ENCODE results near the gene ZNF613.
"Not testable (repeated sequence)": the region's sequence is repeated elsewhere in the genome, so short reads cannot be mapped to it uniquely, and the experiment has no call there.

Gene ZNF613

GRCh38 chr19:51944798-51945552 lies 17.7 kb downstream of the ZNF613 start:
- DNase-seq (ENCODE audit: low spot score), result no peak

DNA sequence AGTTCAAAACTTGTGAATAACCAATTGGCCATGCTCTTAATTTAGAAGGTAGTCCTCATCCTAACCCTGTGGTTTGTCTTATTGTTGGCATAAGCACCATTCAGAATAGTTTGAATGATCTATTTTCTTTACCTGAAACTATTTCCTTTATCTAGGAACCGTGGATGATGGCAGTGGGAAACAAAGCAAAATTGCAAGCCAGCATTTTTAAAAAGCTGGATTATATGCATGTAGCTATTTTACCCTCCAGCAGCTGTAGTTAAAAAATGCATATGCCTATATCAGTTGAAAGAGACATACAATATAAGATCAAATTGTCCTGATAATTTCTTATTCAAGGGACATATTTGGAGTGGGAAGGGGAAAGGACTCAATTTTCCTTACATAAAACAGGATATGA lies 19.3 kb downstream of the ZNF613 start:
- DNase-seq (ENCODE audit: low spot score), result no peak

DNA sequence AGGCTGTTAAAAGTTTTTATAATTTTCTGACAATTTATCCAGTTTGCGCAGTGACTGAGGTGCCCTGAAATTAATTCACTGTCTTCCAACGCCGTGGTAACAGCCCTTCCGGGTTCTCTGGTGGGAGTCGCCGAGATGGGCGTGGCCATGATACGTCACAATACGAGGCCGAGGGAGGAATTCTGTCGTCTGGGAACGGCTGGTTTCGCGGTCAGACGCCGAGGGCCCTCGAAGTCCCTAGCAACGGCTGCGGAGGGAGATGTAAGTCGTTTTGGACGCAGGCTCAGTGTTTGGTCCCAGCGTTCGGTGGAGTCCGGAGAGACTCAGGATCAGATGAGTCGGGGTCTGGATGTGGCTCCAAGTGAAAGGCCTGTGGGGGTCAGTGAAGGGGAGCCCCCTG lies 21.7 kb downstream of the ZNF613 start:
- DNase-seq (ENCODE audit: low spot score), result no peak

DNA sequence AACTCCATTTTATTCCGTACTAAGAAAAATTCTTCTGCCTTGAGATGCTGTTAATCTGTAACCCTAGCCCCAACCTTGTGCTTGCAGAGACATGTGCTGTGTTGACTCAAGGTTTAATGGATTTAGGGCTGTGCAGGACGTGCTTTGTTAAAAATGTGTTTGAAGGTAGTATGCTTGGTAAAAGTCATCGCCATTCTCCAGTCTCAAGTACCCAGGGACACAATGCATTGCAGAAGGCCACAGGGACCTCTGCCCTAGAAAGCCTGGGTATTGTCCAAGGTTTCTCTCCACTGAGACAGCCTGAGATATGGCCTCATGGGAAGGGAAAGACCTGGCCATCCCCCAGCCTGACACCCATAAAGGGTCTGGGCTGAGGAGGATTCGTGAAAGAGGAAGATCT lies 30.6 kb downstream of the ZNF613 start:
- not testable (repeated sequence) for DNase-seq (ENCODE audit: low spot score)

- no peak for DNase-seq (ENCODE audit: low spot score)
Observed at GRCh38 chr19:51959791-51960190, 32.5 kb downstream of the ZNF613 start.

DNA sequence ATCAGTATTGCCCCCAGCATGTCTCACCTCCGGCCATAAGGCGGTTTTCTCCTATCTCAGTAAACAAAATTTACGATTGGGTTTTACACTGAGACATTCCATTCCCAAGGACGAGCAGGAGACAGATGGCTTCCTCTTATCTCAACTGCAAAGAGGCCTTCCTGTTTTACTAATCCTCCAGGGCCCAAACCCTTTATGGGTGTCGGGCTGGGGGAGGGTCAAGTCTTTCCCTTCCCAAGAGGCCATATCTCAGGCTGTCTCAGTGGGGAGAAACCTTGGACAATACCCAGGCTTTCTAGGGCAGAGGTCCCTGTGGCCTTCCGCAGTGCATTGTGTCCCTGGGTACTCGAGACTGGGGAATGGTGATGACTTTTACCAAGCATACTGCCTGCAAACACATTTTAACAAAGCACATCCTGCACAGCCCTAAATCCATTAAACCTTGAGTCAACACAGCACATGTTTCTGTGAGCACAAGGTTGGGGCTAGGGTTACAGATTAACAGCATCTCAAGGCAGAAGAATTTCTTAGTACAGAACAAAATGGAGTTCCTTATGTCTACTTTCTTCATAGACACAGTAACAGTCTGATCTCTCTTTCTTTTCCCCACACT lies 33.5 kb downstream of the ZNF613 start:
- DNase-seq (ENCODE audit: low spot score), result not testable (repeated sequence)

DNA sequence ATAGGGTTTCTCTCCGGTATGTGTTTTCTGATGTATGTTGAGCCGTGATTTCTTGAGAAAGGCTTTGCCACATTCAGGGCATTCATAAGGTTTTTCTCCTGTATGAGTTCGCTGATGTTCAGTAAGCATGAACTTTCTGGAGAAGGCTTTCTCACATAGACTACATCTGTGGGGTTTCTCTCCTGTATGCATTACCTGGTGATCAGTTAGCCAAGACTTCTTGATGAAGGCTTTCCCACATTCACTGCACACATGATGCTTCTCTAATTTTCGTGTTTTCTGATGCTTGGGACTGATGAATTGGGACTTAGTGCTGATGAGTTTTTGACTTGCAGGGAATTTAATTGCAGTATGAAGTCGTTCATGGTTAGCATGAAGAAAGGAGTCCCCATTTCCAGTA lies 38.3 kb downstream of the ZNF613 start:
- no peak for DNase-seq (ENCODE audit: low spot score)

GRCh38 chr19:51970718-51971117 lies 43.4 kb downstream of the ZNF613 start:
- no peak for DNase-seq (ENCODE audit: low spot score)

DNA sequence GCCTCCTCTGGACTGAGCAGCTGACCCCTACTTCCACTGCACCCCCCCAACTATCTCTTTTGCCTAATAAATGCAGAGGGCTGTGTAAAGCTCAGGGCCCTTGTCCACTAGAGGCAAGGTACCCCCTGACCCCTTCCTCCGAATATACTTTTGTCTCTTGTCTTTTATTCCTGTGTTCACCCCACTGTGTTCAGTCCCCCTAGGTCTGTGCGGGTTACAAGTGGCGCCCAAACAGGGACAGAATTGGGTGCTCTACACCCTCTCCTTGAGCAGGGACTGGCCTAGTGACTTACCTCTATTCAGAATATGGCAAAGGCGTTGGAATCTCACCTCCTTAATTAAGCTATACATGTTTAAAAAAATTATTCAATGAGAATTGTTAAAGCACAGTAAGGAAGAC lies 44.4 kb downstream of the ZNF613 start:
- no peak for DNase-seq (ENCODE audit: low spot score)

GRCh38 chr19:51975787-51976186 lies 48.5 kb downstream of the ZNF613 start:
- DNase-seq (ENCODE audit: low spot score), result not testable (repeated sequence)

- no peak for DNase-seq (ENCODE audit: low spot score)
Observed at GRCh38 chr19:51976852-51977251, 49.6 kb downstream of the ZNF613 start.

- no peak for DNase-seq (ENCODE audit: low spot score)
Observed at GRCh38 chr19:51977346-51977745, 50.1 kb downstream of the ZNF613 start.

DNA sequence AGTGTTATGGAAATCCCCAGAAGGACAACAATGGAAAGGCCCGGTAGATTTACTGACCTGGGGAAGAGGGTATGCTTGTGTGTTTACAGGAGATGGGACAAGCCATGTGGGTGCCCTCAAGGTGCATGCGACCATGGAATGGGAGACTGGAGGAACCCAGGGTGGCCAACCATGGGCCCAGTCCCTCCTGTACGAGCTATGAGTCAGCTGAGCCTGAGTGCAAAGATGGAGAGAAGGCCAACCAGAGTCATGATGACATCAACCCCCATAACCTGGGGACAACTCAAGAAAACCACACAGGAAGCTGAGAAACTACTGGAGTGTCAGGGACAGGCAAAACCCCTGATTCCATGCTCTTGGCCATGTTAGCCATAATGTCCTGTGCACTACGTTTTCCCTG lies 51.6 kb downstream of the ZNF613 start:
- no peak for DNase-seq (ENCODE audit: low spot score)

GRCh38 chr19:51980116-51980736 lies 53.0 kb downstream of the ZNF613 start:
- no peak for DNase-seq (ENCODE audit: low spot score)

GRCh38 chr19:51980926-51981325 lies 53.7 kb downstream of the ZNF613 start:
- DNase-seq (ENCODE audit: low spot score), result not testable (repeated sequence)

- DNase-seq (ENCODE audit: low spot score), result no peak
Observed at GRCh38 chr19:51983361-51983760, 56.1 kb downstream of the ZNF613 start.

- peak; percentile 91 for DNase-seq (ENCODE audit: low spot score)
Observed at GRCh38 chr19:51986309-51987291, 59.3 kb downstream of the ZNF613 start, which contains the start of gene ZNF350. Gene ZNF350 (minus strand): TSS chr19:51986840. CDS start chr19:51974360, 12,480 bp downstream.

GRCh38 chr19:51993422-51993821 lies 66.2 kb downstream of the ZNF613 start:
- DNase-seq (ENCODE audit: low spot score), result no peak

DNA sequence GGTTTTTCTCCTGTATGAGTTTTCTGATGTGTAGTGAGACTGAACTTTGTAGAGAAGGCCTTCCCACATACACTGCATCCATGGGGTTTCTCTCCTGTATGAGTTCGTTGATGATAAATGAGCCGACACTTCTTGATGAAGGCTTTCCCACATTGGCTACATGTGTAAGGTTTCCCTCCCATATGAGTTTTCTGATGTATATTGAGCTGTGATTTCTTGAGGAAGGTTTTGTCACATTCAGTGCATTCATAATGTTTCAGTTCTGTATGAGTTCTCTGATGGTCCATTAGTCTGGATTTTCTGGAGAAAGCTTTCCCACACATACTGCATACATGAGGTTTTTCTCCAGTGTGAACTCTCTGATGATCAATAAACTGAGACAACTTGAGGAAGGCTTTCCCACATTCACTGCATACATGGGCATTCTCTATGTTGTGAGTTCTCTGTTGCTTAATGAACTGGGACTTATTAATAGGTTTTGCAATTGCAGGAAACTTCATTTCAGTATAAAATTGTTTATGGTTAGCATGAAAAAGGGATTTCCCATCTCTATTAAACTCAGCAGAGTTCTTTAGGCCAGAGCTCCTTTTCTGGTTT lies 66.9 kb downstream of the ZNF613 start:
- no peak for DNase-seq (ENCODE audit: low spot score)
